ENCODE results near the gene RAB27A. TPM values are rescaled to one million over a fixed set of nuclear protein-coding genes. Genes with fewer than 3 reads are reported as not detected.
"Not testable (repeated sequence)": the region's sequence is repeated elsewhere in the genome, so short reads cannot be mapped to it uniquely, and the experiment has no call there.

Gene RAB27A
- total RNA-seq, 1 donor, result 7.8 TPM

- no peak for TF ChIP-seq CTCF (IDR thresholded peaks at IDR 0.05; ENCODE audit: insufficient read depth, low read depth, low read length)
- H3K4me3 ChIP-seq (ENCODE audit: low read depth, low read length), result no peak overlapping the region
- DNase-seq (ENCODE audit: low read depth), result peak; percentile 98
Observed at GRCh38 chr15:55250392-55250791, 39.2 kb downstream of the RAB27A start.

DNA sequence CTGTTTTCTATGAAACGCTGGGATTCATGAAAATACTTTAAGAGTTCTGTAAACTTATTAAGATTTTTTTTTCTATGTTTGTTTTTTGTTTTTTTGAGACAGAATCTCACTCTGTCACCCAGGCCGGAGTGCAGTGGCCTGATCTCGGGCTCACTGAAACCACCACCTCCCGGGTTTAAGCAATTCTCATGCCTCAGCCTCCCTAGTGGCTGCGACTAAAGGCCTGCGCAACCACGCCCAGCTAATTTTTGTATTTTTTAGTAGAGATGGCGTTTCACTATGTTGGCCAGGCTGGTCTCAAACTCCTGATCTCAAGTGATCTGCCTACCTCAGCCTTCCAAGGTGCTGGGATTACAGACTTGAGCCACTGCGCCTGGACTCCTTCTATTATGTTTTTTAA is 39.7 kb downstream of the RAB27A start:
- DNase-seq (ENCODE audit: low read depth); H3K4me3 ChIP-seq (ENCODE audit: low read depth, low read length): not testable (repeated sequence)

DNA sequence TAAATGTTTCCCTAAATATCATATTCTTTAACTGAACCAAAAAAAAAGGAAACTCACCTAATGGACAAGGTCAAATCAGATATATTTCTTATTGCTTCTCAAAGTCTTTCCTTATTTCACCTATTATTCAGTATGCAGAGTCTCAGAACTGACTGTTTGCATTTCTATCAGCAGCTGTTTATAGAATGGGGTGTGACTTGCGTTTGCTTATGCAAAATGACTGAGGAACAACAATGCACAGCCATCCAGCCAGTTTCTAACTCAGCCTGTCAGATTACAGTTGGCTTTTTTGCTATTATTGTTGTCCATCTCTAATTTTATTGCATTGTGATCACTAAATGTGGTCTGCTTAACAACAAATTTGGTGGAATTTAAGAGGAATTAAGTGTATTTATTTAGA is 40.7 kb downstream of the RAB27A start:
- no peak overlapping the region for H3K4me3 ChIP-seq (ENCODE audit: low read depth, low read length)
- no peak for TF ChIP-seq CTCF (IDR thresholded peaks at IDR 0.05; ENCODE audit: insufficient read depth, low read depth, low read length)
- DNase-seq (ENCODE audit: low read depth), result no peak

DNA sequence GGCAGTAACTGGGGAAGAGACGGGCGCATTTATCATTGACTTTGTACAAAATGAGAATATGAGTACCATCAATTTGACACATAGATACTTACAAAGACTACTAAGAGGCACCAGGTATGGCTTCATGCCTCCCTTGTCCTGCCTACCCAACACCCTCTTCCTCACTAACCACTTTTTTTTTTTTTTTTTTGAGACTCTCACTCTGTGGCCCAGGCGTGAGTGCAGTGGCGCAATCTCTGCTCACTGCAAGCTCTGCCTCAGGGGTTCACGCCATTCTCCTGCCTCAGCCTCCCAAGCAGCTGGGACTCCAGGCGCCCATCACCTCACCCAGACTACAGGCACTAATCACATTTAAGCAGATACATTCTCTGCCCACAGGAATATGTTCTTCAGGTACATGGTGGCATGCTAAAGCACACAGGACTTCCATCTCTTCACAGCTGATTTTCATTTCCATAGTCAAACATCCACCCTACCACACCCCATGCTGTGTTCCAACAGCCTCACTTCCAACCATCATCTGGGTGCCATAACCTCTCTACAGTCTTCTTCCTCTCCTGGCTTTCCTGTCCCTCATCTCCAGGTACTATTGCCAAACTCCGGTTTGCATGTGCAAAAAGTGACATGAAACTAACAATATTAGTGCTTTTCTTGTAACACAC is 41.7 kb downstream of the RAB27A start:
- no peak for TF ChIP-seq CTCF (IDR thresholded peaks at IDR 0.05; ENCODE audit: insufficient read depth, low read depth, low read length)
- peak; percentile 27 for DNase-seq (ENCODE audit: low read depth)
- no peak overlapping the region for H3K4me3 ChIP-seq (ENCODE audit: low read depth, low read length)

DNA sequence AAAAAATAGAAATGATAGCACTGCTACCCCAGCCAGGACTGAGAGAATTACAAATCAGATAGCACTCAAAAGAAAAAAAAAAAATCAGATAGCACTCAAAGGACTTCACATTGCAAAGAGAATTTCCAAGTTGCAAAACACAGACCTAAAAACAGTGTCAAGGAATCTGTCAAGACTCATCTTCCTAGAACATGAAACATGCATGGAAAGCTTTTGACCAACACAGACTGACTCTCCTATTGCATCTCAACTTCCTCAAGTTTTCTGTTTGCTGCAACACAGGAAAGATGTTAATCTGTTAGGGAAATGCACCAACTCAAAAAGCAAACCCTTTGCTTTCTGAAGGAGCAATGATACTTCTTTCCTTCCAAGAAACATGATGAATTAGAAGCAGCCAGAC is 42.3 kb downstream of the RAB27A start:
- no peak for TF ChIP-seq CTCF (IDR thresholded peaks at IDR 0.05; ENCODE audit: insufficient read depth, low read depth, low read length)
- DNase-seq (ENCODE audit: low read depth), result no peak
- H3K4me3 ChIP-seq (ENCODE audit: low read depth, low read length), result no peak overlapping the region

DNA sequence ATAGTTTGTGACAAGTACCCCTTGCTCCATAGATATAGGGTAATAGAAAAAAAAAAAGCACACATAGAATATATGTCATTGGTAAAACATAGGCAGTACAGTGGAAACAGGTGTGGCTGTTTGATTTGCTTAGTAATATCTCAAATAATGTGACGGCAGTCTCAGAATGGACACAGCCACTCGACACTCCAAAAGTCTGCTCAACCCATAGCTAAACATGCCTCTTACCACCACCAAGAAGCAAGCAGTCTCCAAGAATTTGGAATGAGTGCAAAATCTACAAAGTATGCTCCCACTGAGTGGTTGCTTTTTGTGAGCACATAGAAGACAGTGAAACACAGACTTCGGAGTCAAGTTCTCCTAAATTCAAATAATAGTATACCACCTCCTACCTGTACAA is 43.0 kb downstream of the RAB27A start:
- no peak for TF ChIP-seq CTCF (IDR thresholded peaks at IDR 0.05; ENCODE audit: insufficient read depth, low read depth, low read length)

GRCh38 chr15:55245059-55245458 is 44.6 kb downstream of the RAB27A start:
- no peak overlapping the region for H3K4me3 ChIP-seq (ENCODE audit: low read depth, low read length)

More for the DNA sequence above, 43.0 kb downstream of the RAB27A start:
- no peak for DNase-seq (ENCODE audit: low read depth)
- H3K4me3 ChIP-seq (ENCODE audit: low read depth, low read length), result no peak overlapping the region

More at GRCh38 chr15:55245059-55245458, 44.6 kb downstream of the RAB27A start:
- TF ChIP-seq CTCF (IDR thresholded peaks at IDR 0.05; ENCODE audit: insufficient read depth, low read depth, low read length), result no peak
- no peak for DNase-seq (ENCODE audit: low read depth)
